NCI-H1417 treated with DMSO at 0.1 percent for 48 hours (cell line): ENCODE results near the gene SERPINC1.
"Not testable (repeated sequence)": the region's sequence is repeated elsewhere in the genome, so short reads cannot be mapped to it uniquely, and the experiment has no call there.

Source experiments
- DNase-seq: peaks from one replicate; lab custom pipeline; 2025; lab: John Stamatoyannopoulos, UW

SERPINC1 gene

GRCh38 chr1:173917149-173917548 is at the start of gene SERPINC1:
SERPINC1 (minus strand) TSS chr1:173917327; CDS start chr1:173917259, 68 bp downstream.
- DNase-seq: no peak

GRCh38 chr1:173965896-173966295 is 48.8 kb upstream of the SERPINC1 start:
- DNase-seq: not testable (repeated sequence)

GRCh38 chr1:173963477-173963876 is 46.4 kb upstream of the SERPINC1 start:
- DNase-seq: no peak

GRCh38 chr1:173960625-173961024 is 43.5 kb upstream of the SERPINC1 start:
- no peak for DNase-seq

- no peak for DNase-seq
Measured at GRCh38 chr1:173954179-173954578, 37.1 kb upstream of the SERPINC1 start.

GRCh38 chr1:173948594-173948993 is 31.5 kb upstream of the SERPINC1 start:
- DNase-seq: no peak

GRCh38 chr1:173946380-173946921 is 29.3 kb upstream of the SERPINC1 start:
- no peak for DNase-seq

GRCh38 chr1:173937062-173937461 is 19.9 kb upstream of the SERPINC1 start:
- no peak for DNase-seq

GRCh38 chr1:173934440-173934839 is 17.3 kb upstream of the SERPINC1 start:
- DNase-seq: no peak

GRCh38 chr1:173930541-173930940 is 13.4 kb upstream of the SERPINC1 start:
- not testable (repeated sequence) for DNase-seq

- DNase-seq: no peak
Measured at GRCh38 chr1:173925306-173926242, 8.4 kb upstream of the SERPINC1 start.

- DNase-seq: no peak
Measured at GRCh38 chr1:173920861-173921260, 3.7 kb upstream of the SERPINC1 start.

GRCh38 chr1:173917635-173918493 is 737 bp upstream of the SERPINC1 start:
- DNase-seq: no peak

GRCh38 chr1:173916667-173917066 is 460 bp downstream of the SERPINC1 start:
- no peak for DNase-seq

GRCh38 chr1:173915596-173915995 is 1.5 kb downstream of the SERPINC1 start:
- DNase-seq: no peak

- no peak for DNase-seq
Measured at GRCh38 chr1:173914366-173914871, 2.7 kb downstream of the SERPINC1 start.

- DNase-seq: no peak
Measured at GRCh38 chr1:173913111-173913510, 4.0 kb downstream of the SERPINC1 start.

- DNase-seq: no peak
Measured at GRCh38 chr1:173903827-173904531, 13.1 kb downstream of the SERPINC1 start.

GRCh38 chr1:173900992-173901391 is 16.1 kb downstream of the SERPINC1 start:
- DNase-seq: no peak

GRCh38 chr1:173900427-173900826 is 16.7 kb downstream of the SERPINC1 start:
- no peak for DNase-seq

- no peak for DNase-seq
Measured at GRCh38 chr1:173894189-173894588, 22.9 kb downstream of the SERPINC1 start.

- no peak for DNase-seq
Measured at GRCh38 chr1:173893611-173894010, 23.5 kb downstream of the SERPINC1 start.
